H1 (cell line): Measurements from ENCODE around the gene MAP3K14. TPM values are rescaled to one million over a fixed set of nuclear protein-coding genes. Genes with fewer than 3 reads are reported as not detected.

Experiments
- CTCF ChIA-PET: fragments of 300-600 bp; sonication (Branson Sonifier 250); formaldehyde crosslinking; loops from one replicate; lab custom pipeline; 2021; ENCODE audit not compliant: partially characterized antibody; lab: Charles Lee
- POLR2A ChIA-PET: fragments of 300-600 bp; sonication (Branson Sonifier 250); formaldehyde crosslinking; loops from one replicate; lab custom pipeline; 2021; ENCODE audit warnings: inconsistent platforms; ENCODE audit not compliant: partially characterized antibody; lab: Charles Lee
- DNase-seq, 2 experiments: peaks; one replicate each; pipeline versions ENCODE4 v3.0.0 to v3.0.0-alpha.2; 2010 to 2022; ENCODE audit warnings: low spot score in 2 of 2, low read depth in 1 of 2, mixed read lengths in 1 of 2
- FAIRE-seq: peaks from 2 replicates; lab custom pipeline; 2011; peaks lifted over from hg19 to GRCh38; lab: Jason Lieb, UNC
- H2AFZ ChIP-seq: 2 replicates; pipeline ENCODE4 v1.8.1; 2012; ENCODE audit warnings: low read length, inconsistent platforms
- H2AK5ac ChIP-seq: 2 replicates; pipeline ENCODE4 v1.6.1; 2013; ENCODE audit warnings: low read depth, low read length
- H2BK120ac ChIP-seq: replicated peaks from 2 replicates; pipeline ENCODE3; 2013; ENCODE audit warnings: low read depth, low read length, inconsistent platforms
- H2BK12ac ChIP-seq: 2 replicates; pipeline ENCODE4 v1.6.1; 2013; ENCODE audit warnings: low read depth, low read length
- H2BK15ac ChIP-seq: 2 replicates; pipeline ENCODE4 v1.6.1; 2013; ENCODE audit warnings: low read length
- H2BK20ac ChIP-seq: 2 replicates; pipeline ENCODE4 v1.6.1; 2013; ENCODE audit warnings: low read length
- H2BK5ac ChIP-seq: 2 replicates; pipeline ENCODE4 v1.6.1; 2013; ENCODE audit warnings: low read depth, low read length
- H3K14ac ChIP-seq: 2 replicates; pipeline ENCODE4 v1.6.1; 2013; ENCODE audit warnings: inconsistent platforms; ENCODE audit not compliant: insufficient read length
- H3K18ac ChIP-seq: 2 replicates; pipeline ENCODE4 v1.6.1; 2013; ENCODE audit warnings: low read length; ENCODE audit errors: extremely low read depth
- H3K23ac ChIP-seq: 2 replicates; pipeline ENCODE4 v1.6.1; 2013; ENCODE audit warnings: inconsistent platforms; ENCODE audit not compliant: insufficient read length
- H3K23me2 ChIP-seq: 2 replicates; pipeline ENCODE4 v1.6.1; 2013; ENCODE audit warnings: low read depth, low read length
- H3K27ac ChIP-seq: 2 replicates; pipeline ENCODE4 v1.6.1; 2011; ENCODE audit warnings: low read depth, low read length, inconsistent platforms
- H3K27me3 ChIP-seq, 4 experiments: replicated peaks in 1 of 4; 1 replicate in 1 of 4; 2 replicates in 3 of 4; pipeline versions ENCODE4 v1.6.1 to v1.8.1; 2011 to 2013; ENCODE audit warnings: low read length in 3 of 4, mild to moderate bottlenecking in 3 of 4, inconsistent platforms in 2 of 4, mixed read lengths in 2 of 4, moderate library complexity in 1 of 4; ENCODE audit not compliant: control insufficient read depth in 3 of 4, insufficient read depth in 3 of 4; ENCODE audit errors: extremely low read depth in 1 of 4
- H3K36me3 ChIP-seq, 4 experiments: 2 replicates each; pipeline versions ENCODE4 v1.6.1 to v1.8.1; 2011 to 2013; ENCODE audit warnings: mild to moderate bottlenecking in 4 of 4, low read length in 3 of 4, moderate library complexity in 2 of 4, control low read depth in 1 of 4, inconsistent platforms in 1 of 4; ENCODE audit not compliant: insufficient read depth in 4 of 4, control insufficient read depth in 2 of 4
- H3K4ac ChIP-seq: replicated peaks from 2 replicates; pipeline ENCODE3; 2013; ENCODE audit warnings: low read length, low read depth, mixed read lengths, inconsistent platforms; ENCODE audit not compliant: insufficient read length
- H3K4me1 ChIP-seq, 4 experiments: replicated peaks in 1 of 4; 1 replicate in 1 of 4; 2 replicates in 3 of 4; pipeline versions ENCODE4 v1.6.1 to v1.8.1; 2011 to 2013; ENCODE audit warnings: low read length in 3 of 4, inconsistent platforms in 2 of 4, mixed read lengths in 1 of 4; ENCODE audit not compliant: insufficient read depth in 4 of 4, control insufficient read depth in 3 of 4
- H3K4me2 ChIP-seq, 2 experiments: 2 replicates each; pipeline versions ENCODE4 v1.6.1 to v1.8.1; 2011 to 2013; ENCODE audit warnings: low read depth in 2 of 2, low read length in 2 of 2, control low read depth in 1 of 2, inconsistent platforms in 1 of 2, mild to moderate bottlenecking in 1 of 2; ENCODE audit not compliant: insufficient read depth in 1 of 2
- H3K4me3 ChIP-seq, 4 experiments: fragments of 200-600, 300-600 bp in 1 of 4; sonication (generic), shearing (Covaris generic), sonication (Bioruptor Twin) in 1 of 4; 2 replicates each; pipeline versions ENCODE4 v1.5.1 to v1.8.1; 2011 to 2016; ENCODE audit warnings: low read length in 4 of 4, low read depth in 3 of 4, control low read depth in 2 of 4, inconsistent platforms in 2 of 4, mild to moderate bottlenecking in 2 of 4, mixed read lengths in 1 of 4, moderate library complexity in 1 of 4; ENCODE audit not compliant: insufficient read depth in 2 of 4; ENCODE audit errors: extremely low read depth in 1 of 4
- H3K56ac ChIP-seq: replicated peaks from 2 replicates; pipeline ENCODE3; 2013; ENCODE audit warnings: low read depth, mild to moderate bottlenecking, mixed read lengths, low read length, inconsistent platforms; ENCODE audit not compliant: insufficient read length
- H3K79me1 ChIP-seq: 2 replicates; pipeline ENCODE4 v1.6.1; 2013; ENCODE audit warnings: low read depth, low read length, control low read depth
- H3K79me2 ChIP-seq, 2 experiments: 2 replicates each; pipeline versions ENCODE4 v1.6.1 to v1.8.1; 2012 to 2013; ENCODE audit warnings: low read length in 2 of 2, mild to moderate bottlenecking in 2 of 2, inconsistent platforms in 1 of 2; ENCODE audit not compliant: insufficient read depth in 2 of 2, control insufficient read depth in 1 of 2
- H3K9ac ChIP-seq, 4 experiments: replicated peaks in 1 of 4; 1 replicate in 1 of 4; 2 replicates in 3 of 4; pipeline versions ENCODE4 v1.6.1 to v1.8.1; 2011 to 2013; ENCODE audit warnings: low read depth in 3 of 4, low read length in 3 of 4, control low read depth in 2 of 4, mild to moderate bottlenecking in 2 of 4, moderate library complexity in 2 of 4, inconsistent platforms in 1 of 4; ENCODE audit errors: extremely low read depth in 1 of 4
- H3K9me3 ChIP-seq, 2 experiments: 2 replicates each; pipeline versions ENCODE4 v1.6.1 to v1.8.1; 2012 to 2013; ENCODE audit warnings: mild to moderate bottlenecking in 2 of 2, moderate library complexity in 2 of 2, control low read depth in 1 of 2, inconsistent platforms in 1 of 2, low read depth in 1 of 2, low read length in 1 of 2, mixed read lengths in 1 of 2; ENCODE audit not compliant: insufficient read depth in 2 of 2
- H4K20me1 ChIP-seq, 2 experiments: replicated peaks in 1 of 2; 2 replicates each; pipeline versions ENCODE3 to v1.8.1; 2011 to 2013; ENCODE audit warnings: inconsistent platforms in 2 of 2, low read length in 2 of 2, mild to moderate bottlenecking in 1 of 2; ENCODE audit not compliant: insufficient read depth in 2 of 2, control insufficient read depth in 1 of 2
- H4K5ac ChIP-seq: 2 replicates; pipeline ENCODE4 v1.6.1; 2013; ENCODE audit warnings: low read length, low read depth, mixed read lengths, inconsistent platforms; ENCODE audit not compliant: insufficient read length
- H4K8ac ChIP-seq: 2 replicates; pipeline ENCODE4 v1.8.0; 2013; ENCODE audit warnings: mild to moderate bottlenecking, moderate library complexity, low read length, inconsistent platforms; ENCODE audit not compliant: insufficient read depth; ENCODE audit errors: extremely low read depth
- H4K91ac ChIP-seq: replicated peaks from 2 replicates; pipeline ENCODE3; 2013; ENCODE audit warnings: low read length, mixed read lengths, inconsistent platforms; ENCODE audit not compliant: insufficient read length
- CHD1 ChIP-seq: IDR thresholded peaks from 2 replicates; pipeline ENCODE4 v1.6.1; 2012; ENCODE audit warnings: low read depth, low read length, improper control_type of control experiment
- KDM1A ChIP-seq: fragments of 200-600, 300-600 bp; sonication (generic); IDR thresholded peaks from 2 replicates; pipeline ENCODE4 v1.7.1; 2016; ENCODE audit warnings: mild to moderate bottlenecking, low read length, borderline replicate concordance
- WGBS, 2 experiments: shearing (Covaris generic) in 1 of 2; methylation state at CpG; one replicate each; pipeline versions ENCODE4 v1.1.6 to v1.1.7; 2013 to 2015; ENCODE audit warnings: low lambda C conversion rate in 2 of 2, mixed read lengths in 2 of 2, inconsistent platforms in 1 of 2, low coverage in 1 of 2, missing lambda C conversion rate in 1 of 2; ENCODE audit not compliant: insufficient replicate concordance in 2 of 2, insufficient coverage in 1 of 2, insufficient read length in 1 of 2; ENCODE audit errors: extremely low coverage in 1 of 2, missing lambda C conversion rate in 1 of 2; 5-methylcytosine and 5-hydroxymethylcytosine counted together
- polyA plus RNA-seq, 7 experiments: library from polyadenylated mRNA; depleted of rRNA in 3 of 7; stranded (reverse) in 5 of 7; unstranded in 2 of 7; fragments of >200 nt in 5 of 7; fragments of 200-250 nt in 2 of 7; gene quantifications; 1 replicate in 5 of 7; 2 replicates in 1 of 7; 4 replicates in 1 of 7; pipeline versions ENCODE4 v1.2.1 to v1.2.3, GENCODE V29; 2011 to 2013; ENCODE audit warnings: missing spikeins in 2 of 7, mixed read lengths in 2 of 7
- total RNA-seq: library from RNA; stranded (reverse); fragmentation: NEBNext Ultra II Directional; extraction: Animal tissue kit (Norgen Biotek cat#: 25700); gene quantifications from 2 replicates; pipeline ENCODE4 v1.2.1, GENCODE V29; 2021
- TF ChIP-seq, protein P1 (sequence below): IDR thresholded peaks from 2 replicates; pipeline ENCODE4 v1.6.1; 2012; ENCODE audit warnings: low read length, inconsistent platforms

Gene MAP3K14
- total and polyA plus RNA-seq, 2 of the 8 experiments (the other 6 are each of a cell fraction or from before 2014, with no cell fraction given), result 5.2 to 6.1 TPM

DNA sequence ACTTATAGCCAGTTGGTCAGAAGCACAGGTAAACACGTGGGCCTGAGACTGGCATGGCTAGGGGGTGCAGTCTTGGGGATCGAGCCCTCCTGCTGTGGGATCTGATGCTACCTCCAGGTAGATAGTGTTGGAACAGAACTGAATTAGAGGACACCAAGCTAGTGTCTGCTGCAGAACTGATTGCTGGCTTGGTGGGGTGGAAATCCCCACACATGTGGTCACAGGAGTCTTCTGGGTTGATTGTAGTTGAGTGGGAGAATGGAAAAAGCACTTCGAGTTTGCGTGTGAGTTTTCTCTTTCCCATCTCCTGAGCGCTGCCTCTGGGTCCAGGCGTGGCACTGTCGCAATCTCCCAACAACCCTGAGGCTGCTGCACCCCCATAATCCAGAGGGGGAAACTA, 46.9 kb downstream of the MAP3K14 start:
- Histone ChIP-seq H4K5ac (no peak overlapping the region), H3K79me2 (no peaks in the 10 kb centered on the region), H3K14ac (no peak overlapping the region), H2BK20ac (no peak overlapping the region), H3K9ac (no peak overlapping the region), H3K4me1 (peaks cover 0 to 1% (median 0%) of the 10 kb centered on the region in 4 experiments; a peak in 1 of 7 replicates), H2BK5ac (no peak overlapping the region), H3K23me2 (no peaks in the 10 kb centered on the region), H4K91ac (no peak overlapping the region), H3K56ac (no peak overlapping the region), H4K8ac (no peak overlapping the region), H3K27me3 (no peaks in the 10 kb centered on the region), H3K9me3 (no peaks in the 10 kb centered on the region), H3K4me2 (no peak overlapping the region), H2BK120ac (no peak overlapping the region), H3K4ac (no peak overlapping the region), H3K4me3 (no peak overlapping the region), H4K20me1 (no peaks in the 10 kb centered on the region), H3K27ac (no peak overlapping the region)
- ChIA-PET POLR2A (interaction anchor here (1.2 to 1.3 kb wide), 2 partner anchors 21 to 46 kb away, joined by 5 to 6 read pairs; partner anchors contain the start of gene MAP3K14), CTCF (interaction anchor here (1.2 to 29.1 kb wide), 13 partner anchors 9 to 120 kb away, joined by 3 to 579 read pairs (median 11); no protein-coding TSS in a partner anchor)
- 95% methylated on average over 7 of the region's 7 CpGs; no CpG with 5 or more reads in 1 of the 2 experiments for WGBS, 2 experiments
- TF ChIP-seq CHD1, result no peak
- TF ChIP-seq, protein P1, sequence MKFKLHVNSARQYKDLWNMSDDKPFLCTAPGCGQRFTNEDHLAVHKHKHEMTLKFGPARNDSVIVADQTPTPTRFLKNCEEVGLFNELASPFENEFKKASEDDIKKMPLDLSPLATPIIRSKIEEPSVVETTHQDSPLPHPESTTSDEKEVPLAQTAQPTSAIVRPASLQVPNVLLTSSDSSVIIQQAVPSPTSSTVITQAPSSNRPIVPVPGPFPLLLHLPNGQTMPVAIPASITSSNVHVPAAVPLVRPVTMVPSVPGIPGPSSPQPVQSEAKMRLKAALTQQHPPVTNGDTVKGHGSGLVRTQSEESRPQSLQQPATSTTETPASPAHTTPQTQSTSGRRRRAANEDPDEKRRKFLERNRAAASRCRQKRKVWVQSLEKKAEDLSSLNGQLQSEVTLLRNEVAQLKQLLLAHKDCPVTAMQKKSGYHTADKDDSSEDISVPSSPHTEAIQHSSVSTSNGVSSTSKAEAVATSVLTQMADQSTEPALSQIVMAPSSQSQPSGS, result no peak
- no peak for TF ChIP-seq KDM1A
- TF ChIP-seq, all 59 proteins: peak for 0
- Histone ChIP-seq H3K23ac (no peak overlapping the region), H2AK5ac (no peak overlapping the region), H2BK15ac (no peak overlapping the region), H3K79me1 (no peaks in the 10 kb centered on the region), H3K36me3 (peaks cover 4 to 15% (median 11%) of the 10 kb centered on the region in 4 experiments), H3K18ac (no peak overlapping the region), H2AFZ (no peak overlapping the region), H2BK12ac (no peak overlapping the region)
- FAIRE-seq (no peak), DNase-seq (no peak)
